HG03469 (cell line): ENCODE data around the gene AATF.
"Not testable (repeated sequence)": the region's sequence is repeated elsewhere in the genome, so short reads cannot be mapped to it uniquely, and the experiment has no call there.

Experiments
- ATAC-seq: cut with Tn5 transposase; IDR thresholded peaks from one replicate; pipeline ENCODE4 v1.9.1; 2021; ENCODE audit warnings: mild to moderate bottlenecking, moderate library complexity, moderate number of reproducible peaks; ENCODE audit not compliant: unreplicated experiment

The AATF gene

DNA sequence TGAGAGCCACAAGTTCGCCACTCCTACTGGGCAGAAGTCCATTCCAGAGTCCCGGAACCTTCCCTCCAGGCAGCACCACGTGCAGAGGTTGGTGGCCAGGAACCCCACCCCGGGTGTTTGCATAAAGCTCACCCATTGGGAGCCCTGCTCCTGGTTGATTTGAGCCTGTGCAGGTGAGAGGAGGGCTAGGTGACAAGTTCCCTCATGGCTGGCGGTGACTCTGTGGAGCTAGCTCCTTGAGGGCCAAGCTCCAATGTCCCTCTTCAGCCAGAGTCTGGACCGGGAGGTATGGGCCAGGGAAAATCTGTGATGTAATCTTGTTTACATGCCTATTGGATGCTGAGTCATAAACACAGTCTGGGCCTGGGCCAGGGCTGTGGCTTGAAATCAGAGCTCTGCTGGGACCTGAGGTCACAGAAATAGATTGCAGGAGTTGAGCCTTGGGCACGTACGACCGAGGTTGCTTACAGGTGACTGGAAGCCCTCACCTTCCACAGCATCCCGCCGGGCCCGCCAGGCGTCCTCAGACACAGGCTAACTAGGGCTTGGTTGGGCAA is 118.9 kb downstream of the AATF start:
- no peak for ATAC-seq

DNA sequence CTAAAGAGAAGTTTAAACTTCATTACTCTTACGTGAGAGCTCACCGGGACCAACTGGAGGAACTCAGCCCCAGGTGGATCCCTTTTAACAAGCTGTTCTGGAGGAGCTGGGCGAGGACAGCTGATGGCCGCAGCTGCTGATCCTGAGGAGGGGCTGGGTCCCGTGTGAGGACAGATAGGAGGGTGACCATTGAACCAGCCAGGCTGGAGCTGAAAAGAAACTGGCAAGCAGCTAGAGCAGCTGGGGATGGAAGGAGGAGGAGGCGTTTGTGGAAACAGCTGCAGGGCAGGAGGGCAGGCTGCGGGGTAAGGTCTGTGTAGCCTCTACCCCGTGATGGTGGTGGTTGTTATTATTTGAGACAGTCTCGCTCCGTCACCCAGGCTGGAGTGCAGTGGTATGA is 119.5 kb downstream of the AATF start:
- ATAC-seq: no peak

DNA sequence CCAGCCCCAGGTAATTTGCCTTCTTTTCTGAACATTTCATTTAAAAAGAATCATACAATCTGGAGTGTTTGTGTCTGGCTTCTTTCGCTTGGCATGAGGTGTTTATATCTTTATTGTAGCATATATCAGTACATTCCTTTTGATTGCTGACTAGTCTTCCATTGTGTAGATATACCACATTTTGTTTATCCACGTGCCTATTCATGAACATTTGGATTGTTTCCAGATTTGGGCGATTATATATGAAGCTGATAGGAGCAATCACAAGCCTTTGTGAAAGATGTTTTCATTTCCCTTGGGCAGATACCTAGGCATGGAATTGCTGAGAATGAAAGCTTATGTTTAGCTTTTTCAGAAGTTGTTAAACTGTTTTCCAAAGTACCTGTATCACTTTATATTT is 120.3 kb downstream of the AATF start:
- ATAC-seq: no peak

DNA sequence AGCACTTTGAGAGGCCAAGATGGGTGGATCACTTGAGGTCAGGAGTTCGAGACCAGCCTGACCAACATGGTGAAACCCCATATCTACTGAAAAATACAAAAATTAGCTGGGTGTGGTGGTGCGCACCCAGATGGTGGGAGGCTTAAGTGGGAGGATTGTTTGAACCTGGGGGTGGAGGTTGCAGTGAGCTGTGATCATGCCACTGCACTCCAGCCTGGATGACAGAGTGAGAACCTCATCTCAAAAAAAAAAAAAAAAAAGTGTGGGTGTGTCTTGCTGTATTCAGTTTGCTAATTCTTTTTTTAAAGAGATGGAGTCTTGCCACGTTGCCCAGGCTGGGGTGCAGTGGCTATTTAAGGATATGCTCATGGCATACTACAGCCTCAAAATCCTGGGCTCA is 124.7 kb downstream of the AATF start:
- not testable (repeated sequence) for ATAC-seq

DNA sequence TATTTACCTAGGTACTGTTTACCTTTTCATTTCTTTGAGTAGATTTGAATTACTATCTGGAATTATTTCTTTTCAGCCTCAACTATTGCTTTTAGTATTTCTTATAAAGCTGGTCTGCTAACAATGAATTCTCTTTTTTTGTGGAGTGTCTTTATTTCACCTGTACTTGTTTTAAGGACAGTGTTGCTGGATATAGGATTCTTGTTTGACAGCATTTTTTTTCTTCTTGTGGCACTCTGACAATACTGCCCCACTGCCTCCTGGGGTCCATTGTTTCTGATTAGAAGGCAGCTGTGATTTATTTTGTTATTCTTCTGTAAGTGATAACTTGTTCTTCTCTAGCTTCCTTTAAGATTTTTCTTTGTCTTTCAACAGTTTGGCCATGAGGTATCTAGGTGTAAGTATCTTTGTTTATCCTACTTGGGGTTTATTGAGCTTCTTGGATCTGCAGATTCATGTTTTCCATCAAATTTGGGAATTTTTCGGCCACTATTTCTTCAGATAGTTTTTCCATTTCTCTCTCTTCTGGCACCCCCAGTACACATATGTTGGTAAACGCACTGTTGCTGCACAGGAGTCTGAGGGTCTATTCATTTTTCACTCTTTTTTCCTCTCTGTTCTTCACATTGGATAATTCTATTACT is 130.4 kb downstream of the AATF start:
- no peak for ATAC-seq

DNA sequence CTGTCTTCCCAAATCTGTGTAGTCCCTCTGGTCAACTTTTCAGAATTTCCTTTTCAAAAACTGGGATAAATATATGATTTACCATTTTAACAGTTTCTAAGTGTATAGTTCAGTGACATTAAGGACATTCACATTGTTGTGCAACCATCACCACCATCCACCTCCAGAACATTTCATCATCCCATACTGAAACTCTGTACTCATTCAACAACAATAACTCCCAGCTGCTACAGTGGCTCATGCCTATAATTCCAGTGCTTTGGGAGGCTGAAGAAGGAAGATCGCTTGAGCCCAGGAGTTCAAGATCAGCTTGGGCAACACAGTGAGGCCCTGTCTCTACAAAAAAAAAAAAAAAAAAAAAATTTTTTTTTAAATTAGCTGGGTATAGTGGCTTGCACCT is 131.0 kb downstream of the AATF start:
- ATAC-seq: no peak

DNA sequence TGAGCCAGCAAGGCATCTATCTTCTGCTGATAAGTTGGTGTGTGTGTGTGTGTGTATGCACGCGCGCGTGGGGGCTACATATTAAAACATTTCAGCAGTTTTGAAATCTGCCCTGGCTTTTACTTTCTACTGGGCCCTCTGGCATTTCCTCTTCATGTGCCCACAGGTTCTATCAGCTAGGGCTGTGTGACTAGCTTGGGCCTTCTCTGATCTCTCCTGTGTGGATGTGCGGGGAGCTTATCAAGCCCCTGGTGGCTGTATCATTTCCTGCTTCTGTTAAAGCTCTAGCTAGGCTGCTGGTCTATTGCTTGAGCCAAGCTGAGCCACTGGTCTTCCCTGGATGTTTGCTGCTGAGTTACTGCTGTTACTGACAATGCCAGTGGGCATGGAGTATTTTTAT is 132.5 kb downstream of the AATF start:
- ATAC-seq: no peak

DNA sequence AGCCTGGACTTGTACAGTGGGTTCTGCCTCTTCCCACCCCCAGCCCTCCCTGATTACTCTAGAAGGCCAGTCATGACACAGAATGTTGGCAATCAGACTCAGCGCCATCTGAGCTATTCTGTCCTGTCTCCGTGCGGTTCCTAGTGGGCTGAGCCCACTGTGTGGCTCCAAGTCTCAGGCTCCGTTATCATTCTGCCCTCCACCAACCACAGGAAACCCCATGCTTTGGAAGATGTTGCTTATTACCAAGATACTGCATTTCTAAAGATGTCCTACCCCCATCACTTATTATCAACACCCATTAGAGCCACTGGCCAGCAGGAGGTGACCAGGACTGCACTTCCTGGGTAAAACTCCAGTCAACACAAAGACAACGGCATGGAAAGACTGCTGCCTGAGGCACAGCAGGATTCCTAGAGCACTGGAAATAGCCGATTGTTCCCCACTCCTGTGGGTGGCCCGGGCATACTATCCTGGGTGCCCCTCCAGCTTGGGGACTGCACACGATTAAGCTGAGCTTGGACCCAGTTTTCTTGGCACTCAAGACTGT is 133.6 kb downstream of the AATF start:
- ATAC-seq: no peak

DNA sequence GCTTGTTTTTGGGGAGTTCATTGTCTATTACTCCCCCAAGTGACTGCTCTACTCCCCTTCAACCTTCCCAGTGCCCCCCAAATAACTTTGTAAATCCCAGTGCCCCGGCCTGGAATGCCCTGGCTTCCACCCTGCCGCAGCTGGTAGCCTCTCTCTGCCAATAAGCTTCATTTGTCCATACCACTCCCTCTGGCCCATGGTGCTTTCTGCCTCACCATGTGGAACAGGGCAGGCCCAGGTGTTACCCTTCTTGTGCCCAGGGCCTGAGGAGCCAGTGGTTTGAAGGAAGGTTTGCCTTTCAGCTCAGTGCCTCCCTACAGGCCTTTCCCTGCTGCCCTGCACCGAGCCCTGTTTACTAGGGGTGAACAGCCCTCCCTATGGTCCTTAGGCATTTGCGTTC is 134.2 kb downstream of the AATF start:
- no peak for ATAC-seq

DNA sequence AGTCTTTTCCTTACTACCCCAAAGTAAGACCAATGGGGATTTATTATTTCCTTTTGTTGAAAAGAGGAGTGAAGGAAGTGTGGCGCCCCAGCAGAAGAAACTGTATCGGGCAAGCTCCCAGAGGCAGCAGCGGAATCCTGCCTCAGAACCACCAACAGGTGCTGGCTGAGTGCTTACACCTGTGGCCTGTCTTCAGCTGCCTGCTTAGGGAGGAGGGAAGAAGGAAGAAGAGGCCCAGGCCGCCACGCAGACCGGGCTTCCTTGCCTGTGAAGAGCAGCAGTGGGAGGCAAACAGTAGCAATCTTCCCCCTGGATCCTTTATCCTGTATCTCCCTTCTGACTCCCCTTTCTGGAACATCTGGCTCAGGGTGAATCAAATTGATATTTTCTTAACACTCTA is 134.7 kb downstream of the AATF start:
- ATAC-seq: no peak

DNA sequence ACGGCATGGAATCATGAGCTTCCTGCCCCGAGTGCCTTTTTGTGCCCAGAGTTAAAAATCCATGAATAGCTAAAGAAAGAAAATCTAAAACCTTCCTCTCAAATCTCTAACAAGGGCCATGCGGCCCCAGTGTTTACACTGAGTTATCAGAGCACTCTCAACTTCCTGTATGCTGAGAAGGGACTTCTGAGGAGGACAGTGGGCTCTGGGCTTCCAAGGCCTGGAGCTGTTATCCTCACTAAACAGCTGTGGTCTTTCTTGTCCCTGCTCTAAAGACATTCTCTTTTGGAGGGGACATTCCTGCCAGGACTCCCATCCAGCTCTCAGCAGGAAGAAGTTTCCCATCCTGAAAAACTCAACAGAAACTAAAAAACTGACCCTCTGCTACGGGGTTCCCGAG is 135.6 kb downstream of the AATF start:
- ATAC-seq: no peak

DNA sequence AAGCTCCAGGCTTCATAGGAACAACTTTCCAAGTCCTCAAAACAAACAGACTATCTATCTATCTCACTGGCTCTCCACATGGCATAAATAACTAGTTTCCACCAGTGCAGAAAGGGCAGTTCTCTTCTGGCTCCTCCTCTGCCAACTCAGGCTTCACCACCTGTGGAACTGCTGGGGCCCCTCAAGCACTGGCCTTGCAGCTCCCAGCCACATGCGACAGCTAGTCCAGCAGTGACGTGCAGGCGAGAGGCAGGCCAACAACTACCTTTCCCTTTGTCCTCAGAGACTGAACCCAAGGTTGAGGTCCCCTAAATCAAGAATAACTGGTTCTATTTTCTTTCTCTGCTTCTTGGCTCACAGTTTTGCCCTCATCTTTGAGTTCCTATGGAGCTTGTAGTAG is 137.6 kb downstream of the AATF start:
- ATAC-seq: no peak

DNA sequence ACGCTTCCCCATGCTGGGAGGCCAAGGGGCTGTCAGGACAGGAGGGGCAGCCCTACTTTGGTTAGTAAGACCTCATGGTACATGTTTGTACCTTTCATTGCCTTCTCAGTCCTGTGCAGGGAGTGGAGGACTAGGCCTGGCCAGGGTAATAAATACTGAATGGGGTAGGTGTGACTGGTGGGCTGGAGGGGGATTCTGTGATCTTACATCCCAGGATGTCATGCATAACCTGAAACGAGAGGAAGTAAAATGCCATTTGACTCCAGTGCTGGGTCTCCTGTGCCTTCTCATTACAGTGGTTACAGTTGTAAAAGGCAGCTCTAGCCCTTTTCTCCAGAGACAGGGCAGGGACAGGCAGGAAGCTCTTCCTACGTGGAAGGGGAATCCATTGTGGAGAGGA is 138.2 kb downstream of the AATF start:
- ATAC-seq: no peak

DNA sequence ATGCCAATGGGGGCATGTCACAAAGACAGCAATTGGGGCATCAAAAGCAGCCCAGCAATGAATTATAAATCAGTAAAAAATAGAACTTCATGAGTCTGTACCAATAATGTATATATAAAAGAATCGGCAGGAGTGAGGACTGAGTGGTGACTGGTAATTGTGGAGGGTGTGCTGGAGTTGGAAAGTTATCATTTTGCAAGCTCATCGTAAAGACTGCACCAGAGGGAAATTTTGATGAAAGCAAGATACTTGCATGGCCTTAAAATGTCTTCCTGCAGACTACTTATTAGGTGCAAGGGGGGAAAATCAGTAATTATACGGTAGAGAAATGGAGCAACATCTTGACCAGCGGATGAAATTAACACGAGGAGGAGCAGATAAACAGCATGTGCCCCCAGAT is 138.9 kb downstream of the AATF start:
- no peak for ATAC-seq

DNA sequence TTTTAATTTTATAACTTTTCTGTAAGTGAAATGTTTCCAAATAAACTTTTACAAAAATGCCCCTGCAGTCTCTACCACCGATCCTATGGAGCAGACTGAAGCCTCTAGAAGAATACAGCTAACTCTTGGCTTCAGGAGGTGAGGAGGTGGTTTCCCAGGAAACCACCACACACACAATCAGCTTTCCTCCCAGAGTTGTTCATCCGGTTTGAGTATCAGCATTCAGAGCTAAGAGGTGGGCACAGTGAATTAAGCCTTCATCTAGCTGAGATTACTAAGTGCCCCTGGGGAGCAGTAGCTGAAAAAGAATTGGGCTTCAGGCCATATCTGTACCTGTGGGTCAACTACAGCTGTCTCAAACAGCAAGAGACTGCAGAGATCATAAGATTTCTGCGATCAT is 139.7 kb downstream of the AATF start:
- no peak for ATAC-seq

DNA sequence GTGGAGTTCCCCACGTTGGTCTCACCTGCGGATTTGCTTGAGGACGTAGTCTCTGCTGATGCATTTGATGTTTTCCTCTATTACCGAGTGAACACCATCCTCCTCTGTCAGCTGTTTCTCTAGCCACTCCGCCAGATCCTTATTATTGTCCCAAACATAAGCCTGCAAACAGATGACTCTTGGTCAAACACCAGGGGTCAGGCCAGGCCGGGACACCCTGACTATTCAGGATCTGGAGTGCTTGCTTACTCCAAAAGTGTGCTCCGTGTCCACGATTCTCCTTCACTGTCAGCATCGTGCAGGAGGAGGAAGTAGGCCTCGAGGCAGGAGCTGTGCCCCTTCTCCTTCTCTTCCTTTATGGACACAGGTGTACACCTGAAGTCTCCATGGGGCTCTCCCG is 140.2 kb downstream of the AATF start:
- ATAC-seq: no peak

DNA sequence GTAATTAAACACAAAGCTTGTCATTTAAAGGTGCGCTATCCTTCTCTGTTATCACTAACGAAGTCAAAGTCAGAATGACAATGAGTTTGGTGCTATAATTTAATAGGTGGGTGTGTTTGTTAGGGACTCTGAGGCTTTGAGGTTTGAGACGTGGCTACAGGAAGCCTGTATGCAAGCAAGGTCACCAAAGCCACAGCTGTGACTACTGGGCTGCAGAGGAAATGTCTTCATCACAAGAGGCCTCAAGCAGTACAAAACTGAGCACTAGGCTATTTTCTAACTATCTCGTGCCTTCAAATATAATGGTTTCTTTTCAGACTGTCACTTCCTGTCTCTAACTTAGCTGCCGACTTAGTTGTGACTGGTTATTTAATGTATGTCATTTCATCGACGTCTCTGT is 141.2 kb downstream of the AATF start:
- no peak for ATAC-seq

DNA sequence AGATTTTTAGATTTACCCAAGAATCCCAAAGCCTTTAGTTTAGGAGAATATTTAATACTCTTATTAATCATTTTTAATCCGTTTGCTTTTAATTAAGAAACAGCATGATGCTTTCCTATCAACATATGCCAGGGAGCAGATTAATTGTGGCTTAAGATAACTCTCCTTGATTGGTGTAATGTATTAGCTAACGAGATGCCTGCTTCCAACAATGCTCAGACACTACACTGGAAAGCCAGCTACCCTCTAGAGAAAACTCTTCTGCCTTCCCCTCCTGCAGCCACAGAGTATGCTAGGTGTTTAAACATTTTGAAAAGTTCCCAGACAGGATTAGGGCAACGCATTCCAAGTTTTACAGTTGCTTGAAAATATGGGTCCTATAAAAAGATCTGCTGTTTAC is 142.2 kb downstream of the AATF start:
- ATAC-seq: no peak

DNA sequence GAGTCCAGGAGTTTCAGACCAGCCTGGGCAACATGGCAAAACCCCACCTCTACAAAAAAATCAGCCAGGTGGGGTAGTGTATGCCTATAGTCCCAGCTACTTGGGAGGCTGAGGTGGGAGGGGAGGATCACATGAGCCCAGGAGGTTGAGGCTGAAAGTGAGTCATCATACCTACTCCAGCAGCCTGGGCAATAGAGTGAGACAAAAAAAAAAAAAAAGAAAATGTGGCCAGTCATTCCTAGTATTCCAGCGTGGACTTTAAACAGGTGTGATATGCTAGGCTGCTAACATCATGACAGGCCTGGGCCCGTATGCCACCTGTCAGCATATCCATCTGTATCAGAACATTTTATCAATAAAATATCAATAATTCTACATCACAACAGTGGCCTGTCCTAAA is 143.3 kb downstream of the AATF start:
- no peak for ATAC-seq

DNA sequence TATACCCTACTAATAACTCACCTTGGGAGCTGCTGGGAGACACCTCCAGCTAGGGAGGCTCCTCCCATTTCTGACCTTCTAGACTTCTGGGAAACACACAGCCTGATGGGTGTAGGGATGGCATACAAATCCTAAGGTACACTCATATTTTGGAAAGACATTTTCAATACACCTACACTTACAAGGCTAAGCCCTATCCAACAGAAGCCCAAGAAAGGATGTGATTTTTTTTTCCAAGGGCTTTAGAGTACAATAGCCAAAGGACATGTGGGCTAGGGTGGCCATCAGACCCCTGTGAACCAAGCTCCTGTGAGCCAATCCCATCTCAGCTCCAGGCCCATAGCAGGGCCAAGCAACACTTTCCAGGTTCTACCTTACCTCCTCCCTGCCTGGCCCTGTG is 143.9 kb downstream of the AATF start:
- no peak for ATAC-seq

DNA sequence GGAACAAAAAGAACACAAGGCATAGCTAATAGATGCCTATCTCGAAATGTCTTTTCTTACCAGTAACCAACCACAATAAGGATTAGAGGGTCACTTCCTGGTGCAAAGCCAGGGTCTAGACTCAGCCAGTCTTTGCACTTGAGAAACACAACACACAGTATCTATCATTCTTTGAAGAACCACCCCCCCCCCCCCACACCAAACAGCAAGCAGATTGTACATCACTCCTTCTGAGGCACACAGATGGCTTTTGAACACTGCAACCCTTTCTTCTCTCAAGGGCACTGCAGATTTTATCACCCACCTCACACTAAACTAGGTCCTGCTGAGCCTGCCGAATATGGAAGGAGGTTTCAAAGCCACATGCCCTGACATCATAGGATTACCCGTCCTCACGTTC is 145.6 kb downstream of the AATF start:
- ATAC-seq: no peak

DNA sequence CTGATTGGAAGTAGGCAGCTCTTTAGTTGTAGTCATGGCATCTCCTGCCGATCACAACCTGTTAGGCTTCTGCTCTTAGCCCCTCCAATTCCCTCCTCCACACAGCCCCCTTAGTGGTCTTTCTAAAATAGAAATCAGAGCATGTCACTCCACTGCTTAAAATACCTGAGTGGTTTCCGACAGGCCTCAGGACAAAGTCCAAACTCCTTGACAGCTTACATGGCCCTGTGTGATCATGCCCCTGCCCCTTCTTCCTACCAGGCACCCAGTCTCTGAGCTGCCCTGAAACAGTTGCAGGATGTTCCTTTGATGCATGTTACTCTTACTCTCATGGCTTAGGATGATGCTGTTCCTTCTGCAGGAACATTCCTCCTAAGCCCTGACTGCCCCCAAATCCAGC is 147.3 kb downstream of the AATF start:
- ATAC-seq: no peak

DNA sequence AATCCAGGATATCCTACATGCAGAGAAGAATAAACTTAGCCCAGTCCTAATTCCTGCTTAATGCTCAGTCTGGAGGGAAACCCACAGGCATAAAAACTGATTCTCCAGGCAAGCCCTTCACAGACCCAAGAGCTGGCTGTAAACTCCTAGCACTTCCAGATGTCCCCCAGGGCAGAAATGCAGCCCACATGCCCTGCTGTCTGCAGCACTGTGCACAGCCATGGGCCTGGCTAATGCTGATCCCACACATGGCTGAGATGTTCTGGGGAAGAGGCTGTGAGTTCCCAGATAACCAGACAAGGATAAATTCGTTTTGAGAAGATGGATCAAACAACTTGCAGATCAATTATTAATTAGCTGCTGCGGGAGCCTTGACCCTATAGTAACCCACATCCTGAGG is 148.4 kb downstream of the AATF start:
- no peak for ATAC-seq
